HG03103 (cell line): ENCODE data around the gene OPN1MW3.
"Not testable (repeated sequence)": the region's sequence is repeated elsewhere in the genome, so short reads cannot be mapped to it uniquely, and the experiment has no call there.

ENCODE experiments used
- ATAC-seq: cut with Tn5 transposase; IDR thresholded peaks from one replicate; pipeline ENCODE4 v1.9.1; 2021; ENCODE audit warnings: low read depth; ENCODE audit not compliant: unreplicated experiment

OPN1MW3 gene

DNA sequence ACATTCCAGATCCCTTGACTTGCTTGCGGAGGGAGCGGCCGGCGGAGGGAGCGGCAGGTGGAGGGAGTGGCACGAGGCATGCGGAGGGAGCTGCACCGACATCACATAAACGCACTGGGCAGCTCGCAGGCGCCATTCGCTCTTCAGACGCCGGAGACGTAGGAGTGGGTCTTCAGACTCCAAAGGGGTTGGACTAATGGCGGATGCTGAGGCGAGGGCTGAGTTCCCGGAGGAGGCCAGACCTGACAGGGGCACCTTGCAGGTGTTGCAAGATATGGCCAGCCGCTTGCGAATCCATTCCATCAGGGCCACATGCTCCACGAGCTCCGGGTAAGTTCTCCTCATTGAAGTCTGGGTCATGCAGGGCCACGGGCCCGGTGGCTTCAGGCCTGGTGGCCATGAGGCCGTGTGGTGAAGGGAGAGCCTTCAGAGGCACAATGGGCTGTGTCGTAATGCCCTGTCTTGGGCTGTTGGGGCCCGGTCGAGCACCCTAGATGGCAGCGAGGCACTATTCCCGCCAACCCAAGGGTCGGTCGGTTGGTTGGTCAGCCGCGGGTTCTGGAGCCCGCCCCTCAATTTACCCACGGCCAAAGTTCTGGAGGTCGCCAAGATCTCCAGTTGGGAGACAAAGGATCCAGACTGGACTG lies 38.4 kb downstream of the OPN1MW3 start, which contains the start of gene TKTL1:
TKTL1 (plus strand) TSS at position 132 of the 647 bp plus-strand sequence; CDS start at position 197, 65 bp downstream.
- no peak for ATAC-seq

GRCh38 chrX:154296731-154297130 lies 39.3 kb downstream of the OPN1MW3 start:
- ATAC-seq, result no peak

DNA sequence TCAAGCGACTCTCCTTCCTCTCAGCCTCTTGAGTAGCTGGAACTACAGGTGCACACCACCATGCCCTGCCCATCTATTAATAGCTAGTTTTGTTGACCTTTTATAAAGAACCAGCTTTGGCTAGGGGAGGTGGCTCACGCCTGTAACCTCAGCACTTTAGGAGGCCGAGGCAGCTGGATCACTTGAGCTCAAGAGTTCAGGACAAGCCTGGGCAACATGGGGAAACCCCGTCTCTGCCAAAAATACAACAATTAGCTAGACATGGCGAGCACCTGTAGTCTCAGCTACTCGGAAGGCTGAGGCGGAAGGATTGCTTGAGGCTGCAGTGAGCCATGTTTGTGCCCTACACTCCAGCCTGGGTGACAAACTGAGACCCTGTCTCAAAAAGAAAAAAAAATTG lies 40.9 kb downstream of the OPN1MW3 start:
- ATAC-seq, result no peak

- no peak for ATAC-seq
Measured at GRCh38 chrX:154300816-154301215, 43.4 kb downstream of the OPN1MW3 start.

DNA sequence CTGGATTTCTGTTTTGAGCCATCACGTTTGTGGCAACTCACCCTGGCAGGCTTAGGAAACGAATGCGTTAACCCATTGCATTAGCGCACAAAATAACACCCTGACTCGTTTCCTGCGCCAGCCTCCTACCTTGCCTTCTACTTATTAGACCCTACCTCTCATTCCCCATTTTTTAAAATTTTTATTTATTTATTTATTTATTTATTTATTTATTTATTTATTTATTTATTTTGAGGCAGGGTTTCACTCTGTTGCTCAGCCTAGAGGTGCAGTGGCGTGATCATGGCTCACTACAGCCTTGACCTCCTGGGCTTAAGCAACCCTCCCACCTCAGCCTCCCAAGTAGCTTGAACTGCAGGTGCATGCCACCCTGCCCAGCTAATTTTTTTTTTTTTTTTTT lies 45.6 kb downstream of the OPN1MW3 start:
- not testable (repeated sequence) for ATAC-seq

DNA sequence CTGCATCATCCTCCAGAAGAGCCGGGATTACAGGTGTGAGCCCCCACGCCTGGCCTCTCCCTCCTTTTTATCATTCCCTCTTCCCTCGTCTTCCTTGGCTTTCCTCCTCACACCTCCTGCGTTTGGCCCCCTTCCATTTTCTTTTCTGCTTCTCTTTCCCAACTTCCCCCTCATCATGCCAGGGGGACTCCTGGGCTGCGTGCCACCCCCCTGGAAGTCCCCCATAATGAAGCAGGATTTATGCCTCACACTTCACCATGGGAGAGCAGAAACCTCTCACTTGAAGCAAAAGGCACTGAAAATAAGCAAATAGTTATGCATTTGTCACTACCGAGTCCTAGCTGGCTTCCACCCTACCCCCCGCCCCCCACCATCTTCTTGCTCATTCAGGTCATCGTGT lies 46.1 kb downstream of the OPN1MW3 start:
- ATAC-seq, result no peak

- no peak for ATAC-seq
Measured at GRCh38 chrX:154304846-154305245, 47.5 kb downstream of the OPN1MW3 start.

- no peak for ATAC-seq
Measured at GRCh38 chrX:154305541-154306205, 48.3 kb downstream of the OPN1MW3 start.

GRCh38 chrX:154307202-154307601 lies 49.8 kb downstream of the OPN1MW3 start:
- ATAC-seq, result no peak

DNA sequence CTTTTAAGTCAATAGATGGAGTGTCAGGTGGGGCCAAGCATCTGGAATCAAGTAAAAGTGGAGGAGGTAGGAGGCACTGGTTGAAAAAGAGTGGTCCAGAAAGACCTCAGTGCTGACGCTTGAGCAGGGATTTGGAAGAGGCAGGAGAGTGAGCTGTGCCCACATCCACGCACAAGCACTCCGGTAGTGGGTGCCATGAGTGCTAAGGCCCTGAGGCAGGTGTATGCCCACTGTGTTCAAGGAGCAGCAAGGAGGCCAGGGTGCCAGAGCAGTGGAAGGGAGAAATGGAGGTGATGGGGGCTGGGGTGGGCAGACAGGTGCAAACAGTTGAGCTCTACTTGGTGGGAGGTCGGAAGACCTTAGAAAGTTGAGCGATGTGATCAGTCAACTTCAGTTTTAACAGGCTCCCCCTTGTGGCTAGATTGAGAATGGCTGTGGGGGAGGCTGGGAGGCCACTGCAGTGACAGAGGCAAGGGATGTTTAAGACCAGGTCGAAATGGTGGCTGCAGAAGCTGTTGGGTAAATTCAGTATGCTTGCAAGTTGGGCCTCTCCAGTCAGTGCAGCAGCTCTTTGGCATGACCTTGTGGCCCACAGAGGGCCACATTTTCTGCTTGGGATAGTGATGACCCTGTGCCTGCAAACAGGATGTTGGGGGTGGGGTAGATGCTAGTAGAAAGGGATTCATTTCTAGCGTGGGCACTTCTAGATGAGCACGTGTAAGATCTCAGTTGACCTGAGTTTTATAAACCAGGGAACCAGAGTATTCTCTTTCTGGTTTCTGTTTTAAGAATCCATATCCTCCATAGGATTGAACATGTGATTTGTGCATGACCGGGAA lies 50.9 kb downstream of the OPN1MW3 start:
- no peak for ATAC-seq

- ATAC-seq, result no peak
Measured at GRCh38 chrX:154309041-154309775, 51.8 kb downstream of the OPN1MW3 start.

DNA sequence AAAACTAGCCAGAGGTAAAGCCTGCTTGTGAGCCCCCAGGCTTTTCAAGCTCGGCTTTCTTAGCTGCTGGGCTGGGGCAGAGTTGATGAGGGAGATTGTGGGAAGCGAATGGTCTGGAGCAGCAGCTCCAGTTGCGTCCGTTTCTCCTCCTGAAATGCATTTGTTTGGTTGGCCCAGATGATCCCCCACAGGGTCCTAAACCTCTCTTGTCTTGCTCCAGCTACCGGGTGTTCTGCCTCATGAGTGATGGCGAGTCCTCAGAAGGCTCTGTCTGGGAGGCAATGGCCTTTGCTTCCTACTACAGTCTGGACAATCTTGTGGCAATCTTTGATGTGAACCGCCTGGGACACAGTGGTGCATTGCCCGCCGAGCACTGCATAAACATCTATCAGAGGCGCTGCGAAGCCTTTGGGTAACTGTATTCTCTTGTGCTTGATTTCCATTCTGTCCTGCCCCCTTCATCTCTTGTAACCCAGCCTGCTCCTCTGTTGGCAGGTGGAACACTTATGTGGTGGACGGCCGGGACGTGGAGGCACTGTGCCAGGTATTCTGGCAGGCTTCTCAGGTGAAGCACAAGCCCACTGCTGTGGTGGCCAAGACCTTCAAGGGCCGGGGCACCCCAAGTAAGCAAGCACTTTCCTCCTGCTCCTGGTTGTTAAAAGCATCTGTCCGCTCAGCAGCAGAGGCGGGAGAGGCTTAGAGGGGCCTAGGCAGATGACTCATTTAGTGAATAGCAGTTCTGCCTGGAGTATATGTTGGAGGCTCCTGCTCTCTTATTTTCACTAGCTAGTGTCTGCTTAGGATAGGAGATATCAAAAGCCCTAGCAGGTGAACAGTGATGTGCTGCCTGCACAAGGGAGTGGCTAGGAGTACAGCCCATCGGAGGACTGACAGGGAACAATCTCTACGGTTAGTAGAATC lies 53.5 kb downstream of the OPN1MW3 start:
- ATAC-seq, result no peak

DNA sequence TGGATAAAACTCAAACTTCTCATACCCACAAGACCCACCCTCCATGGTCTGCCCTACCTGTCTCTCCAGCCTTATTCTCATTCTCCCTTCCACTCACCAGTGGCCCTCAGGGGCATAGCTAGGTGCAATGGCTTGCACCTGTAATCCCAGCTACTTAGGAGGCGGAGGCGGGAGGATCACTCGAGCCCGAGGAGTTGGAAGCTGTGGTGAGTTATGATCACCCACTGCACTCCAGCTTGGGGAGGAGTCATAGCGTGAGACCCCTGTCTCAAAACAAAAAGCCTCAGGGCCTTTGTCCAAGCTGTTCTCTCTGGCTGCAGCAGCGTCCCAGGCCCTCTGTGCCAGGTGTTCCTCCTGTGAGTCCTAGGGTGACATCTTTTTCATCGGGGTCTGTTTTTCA lies 54.7 kb downstream of the OPN1MW3 start:
- ATAC-seq, result no peak

GRCh38 chrX:154313147-154313546 lies 55.8 kb downstream of the OPN1MW3 start:
- ATAC-seq, result no peak

DNA sequence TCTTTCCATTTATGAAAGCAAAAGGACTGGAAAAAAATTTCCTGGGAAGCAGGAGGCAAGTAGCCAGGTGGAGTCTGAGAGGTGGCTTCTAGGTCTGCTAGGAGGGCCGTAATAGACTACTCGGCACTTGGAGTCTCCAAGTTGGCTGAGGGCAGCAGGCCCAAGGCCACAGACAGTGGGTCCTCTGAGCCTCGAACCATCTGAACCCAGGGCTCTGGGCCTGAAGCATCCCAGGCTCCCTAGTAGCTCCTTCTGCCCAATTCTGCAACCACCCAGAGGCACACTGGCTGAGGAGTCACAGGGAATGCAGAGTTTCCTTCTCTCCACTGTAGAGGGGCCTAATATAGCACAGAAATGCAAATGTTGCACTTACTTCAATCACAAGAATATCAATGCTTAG lies 58.0 kb downstream of the OPN1MW3 start:
- ATAC-seq, result no peak

DNA sequence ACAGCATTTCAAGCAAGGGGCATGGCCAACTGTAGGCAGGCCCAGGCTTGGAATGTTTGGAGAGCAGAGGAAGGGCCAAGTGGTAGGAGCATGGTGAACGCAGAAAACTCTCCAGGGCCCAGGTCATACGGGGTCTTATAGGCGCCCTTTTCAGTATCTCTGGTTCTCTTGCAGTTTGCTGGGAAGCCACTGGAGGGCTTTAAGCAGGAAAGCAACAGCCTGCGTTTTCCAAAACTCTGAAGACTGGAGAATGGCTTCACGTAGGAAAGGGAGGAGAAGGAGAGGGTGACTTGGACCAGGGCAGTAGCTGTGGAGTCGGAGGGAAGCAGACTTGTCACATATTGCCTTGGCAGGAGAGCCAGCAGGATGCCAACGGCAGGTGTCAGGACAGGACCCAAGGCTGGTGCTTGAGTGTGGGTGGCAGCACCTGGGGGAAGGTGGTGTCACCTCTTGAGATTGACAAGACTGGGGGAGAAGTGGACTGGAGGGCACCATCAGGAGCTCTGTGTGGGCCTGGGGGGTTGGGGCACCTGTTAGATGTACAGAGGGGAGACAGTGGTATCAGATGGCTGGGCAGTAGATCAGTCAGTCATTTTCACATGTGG lies 60.1 kb downstream of the OPN1MW3 start:
- ATAC-seq, result no peak

DNA sequence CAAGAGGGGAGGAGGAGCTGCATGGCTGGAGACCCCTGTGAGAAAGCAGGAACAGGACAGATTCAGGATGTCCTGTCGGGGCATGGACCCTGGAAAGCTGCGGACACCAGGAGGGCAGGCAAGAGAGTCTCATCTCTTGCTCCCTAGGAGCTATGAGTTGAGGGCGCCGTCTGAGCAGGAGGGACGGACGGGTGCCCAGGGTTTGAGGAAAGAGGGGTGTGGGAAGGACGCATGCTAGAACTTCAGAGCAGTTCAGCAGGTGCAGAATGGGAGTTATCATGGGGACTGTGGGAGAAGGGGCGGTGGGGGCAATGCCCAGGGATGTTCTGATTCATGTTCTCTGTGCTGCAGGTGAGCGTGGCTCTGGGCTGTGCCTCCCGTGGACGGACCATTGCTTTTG lies 63.0 kb downstream of the OPN1MW3 start:
- ATAC-seq, result no peak
